OCI-LY1 (cell line): ENCODE results near the gene FCHO1.

Experiments
- H2AFZ ChIP-seq: fragments of 200-600 bp; sonication (generic), shearing (Covaris generic); 2 replicates; pipeline ENCODE4 v1.6.0; 2014; ENCODE audit warnings: antibody characterized with exemption, mild to moderate bottlenecking, low read length
- H3F3A ChIP-seq: fragments of 200-600 bp; sonication (generic), shearing (Covaris generic); 2 replicates; pipeline ENCODE4 v1.6.0; 2014; ENCODE audit warnings: mild to moderate bottlenecking, antibody characterized with exemption, low read length, moderate library complexity; ENCODE audit not compliant: insufficient read depth
- H3K27ac ChIP-seq: fragments of 200-600 bp; sonication (generic); 2 replicates; pipeline ENCODE4 v1.5.1; 2014; ENCODE audit warnings: low read length, mixed run types, mild to moderate bottlenecking, low read depth; ENCODE audit not compliant: poor library complexity, severe bottlenecking
- H3K27me3 ChIP-seq: fragments of 200-600 bp; sonication (generic); 2 replicates; pipeline ENCODE4 v1.6.0; 2014; ENCODE audit warnings: antibody characterized with exemption, mild to moderate bottlenecking, low read length, moderate library complexity; ENCODE audit not compliant: insufficient read depth
- H3K36me3 ChIP-seq: fragments of 200-600 bp; sonication (generic); 2 replicates; pipeline ENCODE4 v1.6.1; 2014; ENCODE audit warnings: mild to moderate bottlenecking, antibody characterized with exemption, low read length, moderate library complexity, mixed read lengths; ENCODE audit not compliant: insufficient read depth
- H3K4me1 ChIP-seq: fragments of 200-600 bp; sonication (generic); 2 replicates; pipeline ENCODE4 v1.5.1; 2014; ENCODE audit warnings: mild to moderate bottlenecking, low read length, moderate library complexity; ENCODE audit not compliant: insufficient read depth, severe bottlenecking
- H3K4me2 ChIP-seq: fragments of 200-600 bp; sonication (generic), shearing (Covaris generic); 2 replicates; pipeline ENCODE4 v1.6.1; 2014; ENCODE audit warnings: low read length
- H3K4me3 ChIP-seq: fragments of 200-600 bp; sonication (generic); 2 replicates; pipeline ENCODE4 v1.5.1; 2014; ENCODE audit warnings: low read length, low read depth, mild to moderate bottlenecking, mixed read lengths; ENCODE audit not compliant: poor library complexity, severe bottlenecking
- H3K79me2 ChIP-seq: fragments of 200-600 bp; shearing (Covaris generic); 2 replicates; pipeline ENCODE4 v1.6.1; 2016; ENCODE audit warnings: mixed run types, low read length, mixed read lengths; ENCODE audit not compliant: insufficient read depth
- H3K9ac ChIP-seq: fragments of 200-600 bp; sonication (generic), shearing (Covaris generic); 2 replicates; pipeline ENCODE4 v1.6.1; 2014; ENCODE audit warnings: mild to moderate bottlenecking, low read length, mixed read lengths
- H3K9me2 ChIP-seq: fragments of 200-600 bp; sonication (generic), shearing (Covaris generic); 2 replicates; pipeline ENCODE4 v1.6.1; 2014; ENCODE audit warnings: low read depth, mild to moderate bottlenecking, low read length, mixed read lengths
- H3K9me3 ChIP-seq: fragments of 200-600 bp; shearing (Covaris generic); 2 replicates; pipeline ENCODE4 v1.6.1; 2014; ENCODE audit warnings: low read length, mixed read lengths
- H4K20me1 ChIP-seq: fragments of 200-600 bp; sonication (generic), shearing (Covaris generic); 2 replicates; pipeline ENCODE4 v1.6.0; 2016; ENCODE audit warnings: mild to moderate bottlenecking, low read length; ENCODE audit not compliant: insufficient read depth
- CTCF ChIP-seq: fragments of 200-600 bp; sonication (generic), shearing (Covaris generic); IDR thresholded peaks from 2 replicates; pipeline ENCODE4 v1.5.1; 2017; ENCODE audit warnings: mild to moderate bottlenecking, antibody characterized with exemption, low read length, moderate library complexity, mixed read lengths
- EZH2 ChIP-seq: fragments of 200-600 bp; sonication (generic), shearing (Covaris generic); IDR thresholded peaks from 2 replicates; pipeline ENCODE4 v1.8.0; 2017; ENCODE audit warnings: borderline replicate concordance, mixed run types, mild to moderate bottlenecking, antibody characterized with exemption, low read length, moderate library complexity, mixed read lengths

Gene FCHO1

GRCh38 chr19:17711851-17712250 is 39.4 kb upstream of the FCHO1 start:
- Histone ChIP-seq H4K20me1 (no peaks in the 10 kb centered on the region), H3K79me2 (no peaks in the 10 kb centered on the region), H3K36me3 (no peaks in the 10 kb centered on the region), H3K27ac (no peak overlapping the region), H3K4me1 (no peaks in the 10 kb centered on the region), H3K9ac (no peak overlapping the region), H3F3A (no peaks in the 10 kb centered on the region), H3K27me3 (no peaks in the 10 kb centered on the region), H3K9me2 (no peaks in the 10 kb centered on the region), H2AFZ (no peak overlapping the region), H3K9me3 (no peaks in the 10 kb centered on the region), H3K4me3 (no peak overlapping the region), H3K4me2 (no peak overlapping the region)
- TF ChIP-seq CTCF (no peak), EZH2 (no peak)

DNA sequence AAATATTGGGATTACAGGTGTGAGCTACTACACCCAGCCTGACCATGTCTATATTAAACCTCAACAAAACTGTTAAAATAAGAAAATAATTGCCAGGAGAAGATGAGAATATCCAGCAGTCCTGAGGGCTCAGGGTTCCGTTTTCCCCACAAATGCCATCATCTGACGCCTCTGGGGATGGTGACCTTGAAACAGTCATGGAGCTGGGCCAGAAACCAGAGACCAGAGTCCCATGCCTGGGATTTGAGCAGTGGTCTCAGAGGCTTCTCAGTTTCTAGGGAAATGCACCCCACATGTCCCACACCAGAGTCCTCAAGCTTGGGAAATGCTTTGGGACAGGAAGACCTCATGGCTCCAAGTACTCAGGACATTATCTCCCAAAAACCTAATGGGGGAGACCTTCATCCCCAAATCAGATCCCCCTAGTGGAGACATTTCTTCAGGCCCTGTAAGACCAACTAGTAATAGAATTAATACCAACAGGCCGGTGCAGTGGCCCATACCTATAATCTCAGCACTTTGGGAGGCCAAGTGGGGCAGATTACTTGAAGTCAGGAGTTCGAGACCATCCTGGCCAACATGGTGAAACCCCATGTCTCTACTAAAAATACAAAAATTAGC is 34.9 kb upstream of the FCHO1 start:
- Histone ChIP-seq H3K36me3 (no peaks in the 10 kb centered on the region), H3F3A (no peaks in the 10 kb centered on the region), H3K27me3 (no peaks in the 10 kb centered on the region), H3K79me2 (peaks cover 9% of the 10 kb centered on the region), H3K9ac (no peak overlapping the region), H3K4me2 (no peak overlapping the region), H3K9me3 (no peaks in the 10 kb centered on the region), H3K27ac (no peak overlapping the region), H3K4me3 (no peak overlapping the region), H2AFZ (no peak overlapping the region), H4K20me1 (no peaks in the 10 kb centered on the region), H3K4me1 (peaks cover 23% of the 10 kb centered on the region), H3K9me2 (no peaks in the 10 kb centered on the region)
- TF ChIP-seq CTCF (peak; percentile 25; the same call in 1 of the 2 replicates), EZH2 (no peak)

DNA sequence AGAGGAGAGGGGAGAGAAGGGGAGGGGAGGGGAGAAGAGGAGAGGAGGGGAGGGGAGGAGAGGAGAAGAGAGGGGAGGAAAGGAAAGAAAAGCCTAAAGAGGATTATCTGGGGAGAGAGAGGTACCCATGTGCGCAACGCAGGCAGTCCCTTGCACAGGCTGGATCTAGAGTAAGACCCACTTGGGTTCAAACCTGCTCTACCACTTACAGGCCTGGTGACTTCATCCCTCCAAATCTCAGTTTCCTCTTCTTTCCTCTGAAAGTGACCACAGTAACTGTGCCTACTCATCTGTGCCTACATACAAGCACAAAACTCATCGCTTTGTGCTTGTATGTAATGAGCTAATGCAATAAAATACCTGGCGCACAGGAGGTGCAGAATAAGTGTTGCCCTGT is 32.7 kb upstream of the FCHO1 start:
- Histone ChIP-seq H4K20me1 (no peaks in the 10 kb centered on the region), H3F3A (no peaks in the 10 kb centered on the region), H3K36me3 (no peaks in the 10 kb centered on the region), H3K27ac (no peak overlapping the region), H3K9ac (no peak overlapping the region; the same call in 1 of the 2 replicates), H3K9me2 (no peaks in the 10 kb centered on the region), H2AFZ (no peak overlapping the region), H3K4me3 (peak overlapping the region; percentile 97), H3K79me2 (peaks cover 9% of the 10 kb centered on the region), H3K27me3 (no peaks in the 10 kb centered on the region), H3K4me2 (peak overlapping the region; percentile 57), H3K9me3 (no peaks in the 10 kb centered on the region), H3K4me1 (peaks cover 23% of the 10 kb centered on the region)
- TF ChIP-seq CTCF: no peak
- no peak for TF ChIP-seq EZH2
